ENCODE results near the gene C1orf210. TPM values are rescaled to one million over a fixed set of nuclear protein-coding genes. Genes with fewer than 3 reads are reported as not detected.

The C1orf210 gene
- total and polyA plus RNA-seq, 8 donors, result 8.5 to 22.5 (median 9.5) TPM

DNA sequence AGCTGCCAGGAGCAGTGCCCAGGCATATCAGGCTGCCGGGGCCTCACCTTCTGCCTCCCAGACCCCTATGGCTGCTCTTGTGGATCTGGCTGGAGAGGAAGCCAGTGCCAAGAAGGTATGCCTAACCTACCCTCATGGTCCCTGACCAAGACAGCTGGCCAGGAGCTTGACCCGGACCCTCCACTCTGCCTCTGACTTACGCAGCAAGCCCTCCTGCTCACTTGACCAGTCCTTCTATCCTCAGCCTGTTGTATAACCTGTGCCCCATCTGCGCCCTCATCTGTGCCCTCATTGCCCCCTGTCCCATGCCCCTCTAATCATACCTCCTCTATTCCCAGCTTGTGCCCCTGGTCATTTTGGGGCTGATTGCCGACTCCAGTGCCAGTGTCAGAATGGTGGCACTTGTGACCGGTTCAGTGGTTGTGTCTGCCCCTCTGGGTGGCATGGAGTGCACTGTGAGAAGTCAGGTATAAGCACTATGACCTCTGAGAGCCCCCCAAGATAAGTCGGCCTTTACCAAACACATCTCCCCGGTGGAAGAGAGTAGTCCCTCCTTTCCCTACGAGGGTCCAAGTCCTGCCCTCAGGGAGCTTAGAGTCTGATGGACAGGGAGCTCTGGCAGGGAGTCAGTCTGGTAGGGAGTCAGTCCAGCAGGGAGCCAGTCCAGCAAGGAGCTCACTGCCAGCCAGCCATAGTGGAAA, 22.2 kb upstream of the C1orf210 start:
- TF ChIP-seq, protein P1, sequence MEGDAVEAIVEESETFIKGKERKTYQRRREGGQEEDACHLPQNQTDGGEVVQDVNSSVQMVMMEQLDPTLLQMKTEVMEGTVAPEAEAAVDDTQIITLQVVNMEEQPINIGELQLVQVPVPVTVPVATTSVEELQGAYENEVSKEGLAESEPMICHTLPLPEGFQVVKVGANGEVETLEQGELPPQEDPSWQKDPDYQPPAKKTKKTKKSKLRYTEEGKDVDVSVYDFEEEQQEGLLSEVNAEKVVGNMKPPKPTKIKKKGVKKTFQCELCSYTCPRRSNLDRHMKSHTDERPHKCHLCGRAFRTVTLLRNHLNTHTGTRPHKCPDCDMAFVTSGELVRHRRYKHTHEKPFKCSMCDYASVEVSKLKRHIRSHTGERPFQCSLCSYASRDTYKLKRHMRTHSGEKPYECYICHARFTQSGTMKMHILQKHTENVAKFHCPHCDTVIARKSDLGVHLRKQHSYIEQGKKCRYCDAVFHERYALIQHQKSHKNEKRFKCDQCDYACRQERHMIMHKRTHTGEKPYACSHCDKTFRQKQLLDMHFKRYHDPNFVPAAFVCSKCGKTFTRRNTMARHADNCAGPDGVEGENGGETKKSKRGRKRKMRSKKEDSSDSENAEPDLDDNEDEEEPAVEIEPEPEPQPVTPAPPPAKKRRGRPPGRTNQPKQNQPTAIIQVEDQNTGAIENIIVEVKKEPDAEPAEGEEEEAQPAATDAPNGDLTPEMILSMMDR (IDR thresholded peaks at IDR 0.05), result no peak
- no peaks in the 10 kb centered on the region for H3K9me3 ChIP-seq
- no peaks in the 10 kb centered on the region for H3K27me3 ChIP-seq
- intact Hi-C loops (cut with DNase I), result no loop called here
- ATAC-seq, result no peak
- DNase-seq, result peak in 1 of 4 donors; percentile 17
- peaks cover 5 to 34% of the 10 kb centered on the region in 2 donors for H3K4me1 ChIP-seq
- peaks cover 0 to 17% of the 10 kb centered on the region in 2 donors for H3K36me3 ChIP-seq
- H3K4me3 ChIP-seq, result no peak overlapping the region
- H3K27ac ChIP-seq, result no peak overlapping the region

DNA sequence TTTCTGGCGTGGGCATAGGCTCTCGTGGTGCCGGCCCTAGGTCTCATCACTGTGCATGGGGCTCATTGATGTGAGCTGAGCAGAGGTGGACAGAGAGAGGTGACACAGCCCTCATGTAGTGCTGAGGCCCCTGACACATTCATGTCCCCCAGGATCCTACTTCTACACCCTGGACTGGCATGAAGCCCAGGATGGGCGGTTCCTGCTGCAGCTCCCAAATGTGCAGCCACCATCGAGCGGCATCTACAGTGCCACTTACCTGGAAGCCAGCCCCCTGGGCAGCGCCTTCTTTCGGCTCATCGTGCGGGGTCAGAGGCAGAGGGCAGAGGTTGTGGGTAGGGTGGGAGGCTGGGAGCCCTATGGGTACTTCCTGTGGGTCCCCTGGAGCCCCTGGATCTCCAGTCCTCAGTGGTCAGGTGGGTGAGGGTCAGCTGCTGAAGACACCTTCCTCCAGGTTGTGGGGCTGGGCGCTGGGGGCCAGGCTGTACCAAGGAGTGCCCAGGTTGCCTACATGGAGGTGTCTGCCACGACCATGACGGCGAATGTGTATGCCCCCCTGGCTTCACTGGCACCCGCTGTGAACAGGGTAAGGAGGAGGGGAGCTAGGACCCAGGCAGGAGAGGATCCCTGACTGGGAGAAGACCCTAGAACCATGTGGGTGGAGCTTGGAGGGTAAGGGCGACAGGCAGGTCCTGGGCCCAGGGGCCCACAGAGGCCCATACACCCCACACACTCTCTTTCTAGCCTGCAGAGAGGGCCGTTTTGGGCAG, 21.5 kb upstream of the C1orf210 start:
- TF ChIP-seq, protein P1 (IDR thresholded peaks at IDR 0.05), result no peak
- H3K27ac ChIP-seq, result no peak overlapping the region
- H3K27me3 ChIP-seq, result no peaks in the 10 kb centered on the region
- DNase-seq, result peak in 2 of 4 donors; percentile 38 to 70
- no peaks in the 10 kb centered on the region for H3K9me3 ChIP-seq
- peak; percentile 6 for ATAC-seq
- no peak overlapping the region for H3K4me3 ChIP-seq
- peaks cover 0 to 9% of the 10 kb centered on the region in 2 donors for H3K36me3 ChIP-seq
- peaks cover 5 to 34% of the 10 kb centered on the region in 2 donors for H3K4me1 ChIP-seq
- intact Hi-C loops (cut with DNase I), result no loop called here

DNA sequence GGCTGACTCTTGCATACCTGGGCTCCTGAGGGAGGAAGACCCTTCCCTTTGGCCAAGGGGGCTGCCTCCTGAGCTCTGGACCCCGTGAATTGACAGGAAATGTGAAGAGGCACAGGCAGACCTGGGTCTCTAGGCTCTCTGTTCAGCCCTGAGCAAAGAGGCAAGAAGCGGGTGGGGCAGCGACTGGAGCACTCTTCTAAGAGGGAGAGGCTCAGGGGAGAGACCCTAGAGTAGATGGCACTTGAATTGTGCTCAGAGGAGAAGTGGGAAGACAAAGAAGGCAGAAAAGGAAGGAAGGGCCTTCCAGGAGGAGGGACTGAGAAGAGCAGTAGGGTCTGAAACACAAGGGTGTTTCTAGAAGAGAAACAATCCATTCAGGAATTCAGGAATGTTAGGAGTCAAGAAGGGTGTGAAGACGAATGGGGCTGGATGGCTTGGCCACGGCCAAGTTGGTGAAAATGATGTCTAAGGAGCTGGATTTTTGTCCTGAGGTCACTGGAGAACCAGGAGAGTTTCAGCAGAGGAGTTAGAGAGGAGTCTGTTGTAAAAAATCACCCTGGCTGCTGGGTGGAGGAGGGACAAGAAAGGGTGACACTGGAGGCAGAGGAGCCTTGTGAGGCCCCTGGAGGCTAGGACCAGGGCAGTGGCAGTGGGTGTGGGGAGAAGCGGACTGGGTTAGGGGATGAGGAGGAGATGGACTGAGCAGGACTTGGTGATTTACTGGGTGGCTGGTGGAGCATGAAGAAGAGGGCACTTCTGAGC, 20.7 kb upstream of the C1orf210 start:
- peaks cover 0 to 8% of the 10 kb centered on the region in 2 donors for H3K36me3 ChIP-seq
- H3K4me1 ChIP-seq, result peaks cover 5 to 34% of the 10 kb centered on the region in 2 donors
- intact Hi-C loops (cut with DNase I), result no loop called here
- DNase-seq (peak in 2 of 4 donors; percentile 31 to 52), ATAC-seq (peak; percentile 78)
- no peaks in the 10 kb centered on the region for H3K27me3 ChIP-seq
- no peak overlapping the region for H3K27ac ChIP-seq
- H3K9me3 ChIP-seq, result no peaks in the 10 kb centered on the region
- H3K4me3 ChIP-seq, result no peak overlapping the region
- TF ChIP-seq, protein P1 (IDR thresholded peaks at IDR 0.05), result no peak

DNA sequence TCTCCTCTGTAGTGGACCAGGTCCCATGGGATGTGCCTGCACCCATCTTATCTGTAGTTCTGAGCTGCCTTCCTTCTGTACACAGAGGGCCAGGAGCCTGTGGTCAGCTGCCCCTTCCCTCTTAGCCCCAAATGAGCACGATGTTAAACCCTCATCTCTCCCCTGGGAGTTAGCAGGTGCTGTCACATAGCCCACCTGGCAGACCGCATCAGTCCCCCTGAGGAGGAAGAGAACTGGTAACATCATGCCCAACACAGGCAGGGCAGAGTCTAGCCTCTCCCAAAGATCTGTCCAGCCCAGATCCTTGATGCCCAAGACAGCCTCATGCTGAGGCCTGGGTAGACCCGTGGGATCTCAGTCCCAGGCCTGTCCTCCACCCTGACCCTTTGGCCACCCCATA, 20.1 kb upstream of the C1orf210 start:
- peaks cover 5 to 34% of the 10 kb centered on the region in 2 donors for H3K4me1 ChIP-seq

More for the DNA sequence above, 20.1 kb upstream of the C1orf210 start:
- Histone ChIP-seq H3K27ac (no peak overlapping the region), H3K9me3 (no peaks in the 10 kb centered on the region), H3K4me3 (no peak overlapping the region), H3K36me3 (peaks cover 0 to 8% of the 10 kb centered on the region in 2 donors), H3K27me3 (no peaks in the 10 kb centered on the region)
- DNase-seq (no peak), ATAC-seq (peak; percentile 4)
- intact Hi-C loops (cut with DNase I), result no loop called here
- TF ChIP-seq, protein P1 (IDR thresholded peaks at IDR 0.05), result no peak
